NCI-H526 treated with DMSO at 0.1 percent for 48 hours (cell line): Measurements from ENCODE around the gene RPGRIP1.
A peak's percentile ranks its signal among the peaks of the same experiment; 100 is the strongest.
"Not testable (repeated sequence)": the region's sequence is repeated elsewhere in the genome, so short reads cannot be mapped to it uniquely, and the experiment has no call there.

Experiments used
- DNase-seq: peaks from one replicate; lab custom pipeline; 2025; lab: John Stamatoyannopoulos, UW

The RPGRIP1 gene

DNA sequence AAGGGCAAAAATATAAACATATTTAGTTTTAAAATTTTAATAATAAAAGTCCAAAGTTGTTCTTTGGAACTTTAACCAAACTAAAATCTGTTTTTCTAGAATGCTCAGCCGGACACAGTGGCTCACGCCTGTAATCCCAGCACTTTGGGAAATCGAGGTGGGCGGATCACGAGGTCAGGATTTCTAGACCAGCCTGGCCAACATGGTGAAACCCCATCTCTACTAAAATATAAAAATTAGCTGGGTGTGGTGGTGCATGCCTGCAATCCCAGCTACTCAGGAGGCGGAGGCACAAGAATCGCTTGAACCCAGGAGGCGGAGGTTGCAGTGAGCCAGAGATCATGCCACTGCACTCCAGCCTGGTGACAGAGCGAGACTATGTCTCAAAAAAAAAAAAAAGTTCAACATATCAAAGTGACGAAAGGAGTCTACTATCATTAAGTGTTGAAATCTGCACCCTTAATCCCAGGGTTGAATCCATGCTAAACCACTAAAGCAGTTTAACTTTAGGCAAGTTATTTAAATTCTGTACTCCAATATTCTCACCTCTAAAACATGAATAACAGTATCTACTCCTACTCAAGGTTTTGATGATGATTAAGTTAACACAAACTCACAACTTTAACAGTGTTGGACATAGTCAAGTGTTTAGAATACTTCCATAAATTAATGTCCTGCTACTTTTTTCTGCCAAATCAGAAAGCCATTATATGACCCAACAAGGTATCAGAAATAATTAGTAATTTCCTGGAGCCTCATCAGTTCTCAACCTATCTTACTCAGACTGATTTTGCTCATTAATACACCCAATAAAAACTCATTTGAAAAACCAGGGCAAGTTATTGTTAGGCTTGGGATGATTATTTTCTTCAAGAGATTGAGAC is 21.6 kb upstream of the RPGRIP1 start:
- no peak for DNase-seq

DNA sequence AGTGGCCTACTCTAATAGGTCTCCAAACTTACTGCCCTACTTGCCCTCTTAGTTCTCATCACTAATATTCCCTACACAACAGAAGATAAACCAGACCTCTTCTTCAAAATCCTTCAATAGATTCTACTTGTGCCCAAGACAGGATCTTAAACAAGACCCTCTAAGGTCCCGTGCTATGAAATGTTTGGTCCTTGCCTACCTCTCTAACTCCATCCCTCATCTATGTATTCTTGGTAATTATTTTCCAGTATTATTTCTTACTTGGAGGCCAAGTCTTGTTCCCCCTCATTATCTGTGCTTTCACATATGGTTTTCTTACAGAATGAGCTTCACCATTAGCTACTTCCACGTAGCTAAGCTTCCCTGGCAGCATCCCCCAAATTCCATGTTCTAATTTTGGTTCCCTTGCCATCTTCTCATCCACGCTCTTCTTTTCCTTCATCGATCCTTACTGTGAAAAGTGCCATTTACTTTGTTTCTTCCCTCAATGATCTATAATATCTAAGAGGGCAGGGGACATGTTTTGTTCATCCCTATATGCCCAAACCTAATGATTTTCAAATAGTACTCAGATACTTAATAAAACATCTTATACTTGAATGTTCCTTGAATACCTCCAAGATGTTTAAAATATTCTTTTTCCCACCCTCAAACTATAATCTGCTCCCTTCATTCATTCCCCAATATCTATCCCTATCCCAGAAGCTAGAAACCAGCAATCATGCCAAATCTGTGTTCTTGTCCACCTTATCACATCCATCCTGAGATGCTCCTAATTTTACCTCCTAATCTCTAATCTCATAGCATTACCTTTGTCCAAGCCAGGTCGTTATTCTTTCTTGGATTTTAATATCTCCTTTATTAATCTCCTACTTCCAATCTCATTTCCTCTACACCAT is 20.7 kb upstream of the RPGRIP1 start:
- no peak for DNase-seq

DNA sequence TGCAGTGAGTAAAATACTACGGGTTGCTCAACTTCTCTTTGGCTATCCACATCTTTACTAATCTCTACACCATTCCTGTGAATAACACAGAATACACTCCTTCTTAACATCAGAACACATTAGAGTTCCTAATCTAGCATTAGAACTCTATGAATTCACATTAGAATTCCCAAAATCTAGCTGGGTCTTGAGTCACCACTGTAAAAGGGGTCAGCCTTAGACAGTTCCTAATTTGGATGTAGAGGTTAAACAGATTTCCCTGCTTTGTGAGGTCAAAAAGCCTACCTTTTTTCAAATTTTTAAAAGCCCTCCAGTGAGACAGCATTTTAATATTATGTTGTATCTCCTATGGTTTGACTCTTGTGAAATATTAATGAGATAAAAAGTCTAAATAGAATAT is 18.1 kb upstream of the RPGRIP1 start:
- no peak for DNase-seq

DNA sequence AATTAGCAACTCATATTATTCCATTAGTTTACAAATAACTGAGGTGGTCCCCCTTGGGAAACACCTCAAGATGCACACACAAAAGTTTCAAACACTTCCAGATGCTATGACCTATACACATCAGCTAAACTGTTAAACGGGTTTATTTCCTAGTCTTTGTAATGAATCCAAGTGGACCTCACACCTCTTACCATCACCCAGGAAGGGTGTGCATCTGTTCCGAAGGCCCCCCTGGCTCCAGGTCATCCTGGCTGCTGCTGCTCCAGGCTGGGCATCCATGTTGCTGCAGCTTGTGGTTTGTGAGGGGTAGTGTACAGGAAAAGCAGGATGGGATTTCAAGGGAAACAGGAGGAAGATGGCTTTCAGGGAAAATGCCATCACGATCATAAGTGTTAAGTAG is 17.5 kb upstream of the RPGRIP1 start:
- no peak for DNase-seq

DNA sequence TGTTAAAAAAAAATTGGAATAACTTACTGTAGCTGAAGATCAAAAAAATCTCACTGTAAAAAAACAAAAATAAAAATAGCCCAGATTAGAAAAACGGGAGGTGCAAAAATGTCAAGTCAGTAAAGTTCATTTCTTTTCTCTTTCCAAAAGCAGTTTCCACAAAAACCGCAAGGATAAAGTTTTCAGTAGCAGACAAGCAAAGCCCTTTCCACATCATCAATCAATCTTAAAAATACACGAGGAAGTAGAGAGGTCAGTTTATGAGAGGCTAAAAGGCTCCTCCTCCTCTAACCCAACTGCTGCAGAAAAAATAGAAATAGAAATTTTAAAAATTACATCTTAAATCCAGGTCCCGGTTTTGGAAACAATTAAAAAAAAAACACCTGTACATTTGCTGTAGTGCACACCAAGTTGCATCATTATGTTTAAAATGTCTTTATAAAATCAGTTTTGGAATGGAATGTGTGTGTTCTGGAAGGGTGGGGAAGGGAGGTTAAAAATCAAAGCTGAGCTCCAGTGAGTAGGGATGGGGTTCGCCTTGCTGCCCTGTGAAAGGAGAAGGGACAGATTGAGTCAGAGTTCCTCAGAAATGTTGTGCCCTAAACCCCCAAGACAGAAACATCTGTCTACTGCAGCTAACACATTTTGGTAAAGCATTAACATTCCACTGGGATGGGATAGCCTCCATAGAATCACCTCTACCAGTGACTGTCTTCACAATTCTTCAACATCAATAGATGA is 16.4 kb upstream of the RPGRIP1 start:
- no peak for DNase-seq

DNA sequence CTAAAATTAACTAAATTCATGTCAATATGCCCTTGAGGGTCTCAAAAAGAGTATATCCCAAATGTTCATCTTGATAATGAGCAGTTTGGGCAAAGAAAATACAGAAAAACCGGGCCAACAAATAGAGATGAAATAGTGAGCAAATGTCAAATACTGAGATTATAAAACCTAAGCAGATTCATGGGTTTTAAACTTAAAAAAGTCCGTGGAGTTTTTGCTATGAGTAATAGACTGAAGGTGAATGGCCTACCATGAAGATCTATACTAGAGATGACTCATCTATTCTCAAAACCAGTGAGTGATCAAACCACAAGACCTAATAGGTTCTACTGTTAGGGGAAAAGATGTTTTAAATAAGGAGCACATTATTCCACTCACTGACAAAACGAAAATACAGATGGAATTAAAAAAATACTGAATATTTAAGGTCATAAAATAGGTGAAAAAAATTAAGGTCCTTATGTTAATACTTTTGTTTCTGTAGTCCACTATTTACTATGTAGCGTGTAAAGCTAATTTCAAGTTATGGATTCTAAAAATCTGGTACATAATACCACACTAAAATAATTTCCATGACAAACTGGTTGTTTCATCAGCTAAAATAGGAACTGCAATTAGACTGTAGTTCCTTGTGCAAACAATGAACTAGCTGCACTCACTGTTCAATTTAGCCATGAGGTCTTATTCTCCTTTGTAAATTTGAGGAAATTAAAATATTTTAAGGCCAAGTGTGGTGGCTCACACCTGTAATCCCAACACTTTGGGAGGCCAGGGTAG is 15.7 kb upstream of the RPGRIP1 start:
- no peak for DNase-seq

DNA sequence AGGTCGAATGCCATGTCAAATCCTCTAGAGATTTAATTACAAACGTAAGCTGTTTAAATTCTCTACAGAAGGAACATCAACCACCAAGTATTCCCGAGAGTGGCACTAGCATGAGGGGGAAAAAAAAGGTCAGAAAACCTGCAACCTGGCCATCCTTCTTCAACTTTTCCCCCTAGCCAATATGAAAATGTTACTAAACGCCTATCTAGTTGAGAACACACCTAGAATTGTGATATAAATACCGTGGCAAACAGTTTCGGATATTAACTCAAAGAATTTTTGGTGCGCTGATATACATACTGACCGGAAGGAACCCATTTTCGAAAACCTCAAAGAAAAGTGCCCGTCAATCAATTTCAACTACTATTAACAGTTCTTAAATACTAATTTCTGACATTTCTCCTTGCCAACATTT is 12.4 kb upstream of the RPGRIP1 start:
- DNase-seq = no peak

DNA sequence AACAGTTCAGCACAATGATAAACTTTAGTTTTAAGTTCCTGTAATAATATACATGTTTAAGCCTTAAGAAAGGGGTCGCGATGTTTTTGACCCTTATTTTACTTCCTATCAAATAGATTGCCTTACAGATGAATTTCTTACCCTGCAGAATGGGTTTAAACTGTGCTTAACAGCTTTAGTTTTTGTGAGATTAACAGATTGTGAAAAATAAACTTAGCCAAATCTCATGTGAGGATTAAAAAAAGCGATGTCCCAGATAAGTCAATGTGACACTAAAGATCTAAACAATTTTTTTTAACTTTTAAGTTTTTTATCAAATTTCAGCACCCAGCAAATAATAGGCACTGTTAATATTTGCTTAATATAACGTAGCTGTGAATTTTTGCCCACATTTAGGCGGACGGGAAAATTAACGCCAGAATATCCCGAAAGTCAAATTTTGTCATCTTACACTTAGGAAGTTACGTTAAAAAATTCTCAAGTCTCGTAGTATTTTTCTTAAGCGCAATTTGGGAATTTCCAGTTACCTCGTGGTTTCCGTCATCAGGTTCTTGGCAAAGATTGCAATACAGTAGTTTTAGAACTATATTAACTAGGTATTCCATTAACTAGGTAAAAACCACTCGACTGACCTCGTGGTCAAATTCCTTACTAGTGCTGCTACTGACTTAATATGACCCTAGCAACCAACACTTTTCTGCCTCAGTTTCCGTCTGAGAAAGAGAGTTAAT is 11.8 kb upstream of the RPGRIP1 start:
- no peak for DNase-seq

DNA sequence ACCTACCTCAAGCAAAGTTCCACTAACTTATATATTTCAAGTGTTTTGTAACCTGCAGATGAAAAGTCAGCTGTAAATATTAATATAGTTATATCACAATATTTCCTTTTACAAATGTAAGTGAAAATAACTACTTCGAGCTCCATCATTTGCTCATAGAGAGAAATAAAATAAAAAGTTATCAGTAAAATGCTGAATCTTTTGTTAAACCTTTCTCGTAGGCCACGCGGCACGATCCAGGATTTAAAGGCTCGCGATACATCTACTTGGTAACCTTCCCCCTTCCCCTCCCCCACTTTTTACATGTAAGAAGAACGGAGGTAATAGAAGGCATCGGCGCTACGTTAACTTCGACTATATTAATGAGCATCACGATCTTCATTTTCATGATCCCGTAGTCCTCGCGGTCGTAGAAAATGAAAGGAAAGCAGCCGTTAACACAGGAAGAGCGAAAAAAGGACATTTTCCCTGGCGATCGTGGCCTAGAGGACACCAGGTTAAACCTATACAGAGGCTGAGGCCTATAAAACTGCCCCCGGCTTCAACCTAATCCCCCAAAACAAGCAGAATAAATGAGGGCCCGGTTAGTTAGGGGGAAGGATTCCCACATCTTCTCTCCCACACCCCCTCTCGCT is 11.1 kb upstream of the RPGRIP1 start:
- peak; percentile 30 for DNase-seq

DNA sequence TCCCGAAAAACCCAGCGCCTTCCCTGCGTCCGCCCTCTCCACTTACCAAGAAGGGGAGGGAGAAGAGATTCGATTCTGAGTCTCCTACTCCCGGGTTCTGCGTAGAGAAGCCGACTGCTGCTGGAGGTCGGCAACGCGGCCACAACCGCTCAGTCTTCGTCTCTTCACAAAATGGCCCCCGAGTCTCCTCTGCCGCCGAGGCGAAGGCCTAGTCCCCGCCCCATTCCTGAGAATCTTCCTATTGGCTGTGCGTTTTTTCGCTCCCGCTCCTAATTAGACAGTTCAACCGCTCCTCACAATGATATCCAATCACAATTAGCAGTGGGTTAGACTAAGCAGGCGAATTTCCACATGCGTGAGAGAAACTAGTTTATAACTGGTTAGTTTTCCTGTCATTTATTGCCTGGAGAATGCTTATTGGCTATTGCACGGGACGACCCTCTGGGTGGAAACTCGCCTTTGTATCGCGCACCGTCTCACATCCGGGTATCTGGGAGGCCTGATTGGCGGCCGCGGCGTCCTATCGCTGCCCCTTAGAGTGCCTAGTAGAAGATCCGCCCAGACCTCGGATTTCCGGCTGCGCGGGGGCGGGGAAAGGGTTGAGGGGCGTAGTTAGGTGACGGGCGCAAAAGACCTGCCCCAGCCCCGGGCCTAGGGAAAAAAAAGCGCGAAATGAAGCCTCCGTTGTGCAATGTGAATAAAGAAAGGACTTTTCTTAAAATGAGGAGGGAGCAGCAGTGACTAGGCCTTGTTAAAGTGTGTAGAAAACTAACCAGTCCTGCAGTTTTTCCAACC is 10.4 kb upstream of the RPGRIP1 start, which contains the start of gene HNRNPC:
HNRNPC (minus strand) TSS at position 191 of the 795 bp plus-strand sequence. CDS start 35,249 bp downstream, outside the sequence.
- DNase-seq = peak; percentile 99

DNA sequence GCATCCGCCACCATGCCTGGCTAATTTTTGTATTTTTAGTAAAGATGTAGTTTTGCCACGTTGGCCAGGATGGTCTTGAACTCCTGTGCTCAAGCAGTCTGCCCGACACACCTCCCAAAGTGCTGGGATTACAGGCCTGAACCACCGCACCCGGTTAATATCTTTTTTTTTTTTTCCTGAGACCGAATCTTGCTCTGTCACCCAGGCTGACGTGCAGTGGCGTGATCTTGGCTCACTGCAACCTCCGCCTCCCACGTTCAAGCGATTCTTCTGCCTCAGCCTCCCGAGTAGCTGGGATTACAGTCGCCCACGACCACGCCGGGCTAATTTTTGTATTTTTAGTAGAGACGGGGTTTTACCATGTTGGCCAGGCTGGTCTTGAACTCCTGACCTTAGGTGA is 7.2 kb upstream of the RPGRIP1 start:
- not testable (repeated sequence) for DNase-seq

DNA sequence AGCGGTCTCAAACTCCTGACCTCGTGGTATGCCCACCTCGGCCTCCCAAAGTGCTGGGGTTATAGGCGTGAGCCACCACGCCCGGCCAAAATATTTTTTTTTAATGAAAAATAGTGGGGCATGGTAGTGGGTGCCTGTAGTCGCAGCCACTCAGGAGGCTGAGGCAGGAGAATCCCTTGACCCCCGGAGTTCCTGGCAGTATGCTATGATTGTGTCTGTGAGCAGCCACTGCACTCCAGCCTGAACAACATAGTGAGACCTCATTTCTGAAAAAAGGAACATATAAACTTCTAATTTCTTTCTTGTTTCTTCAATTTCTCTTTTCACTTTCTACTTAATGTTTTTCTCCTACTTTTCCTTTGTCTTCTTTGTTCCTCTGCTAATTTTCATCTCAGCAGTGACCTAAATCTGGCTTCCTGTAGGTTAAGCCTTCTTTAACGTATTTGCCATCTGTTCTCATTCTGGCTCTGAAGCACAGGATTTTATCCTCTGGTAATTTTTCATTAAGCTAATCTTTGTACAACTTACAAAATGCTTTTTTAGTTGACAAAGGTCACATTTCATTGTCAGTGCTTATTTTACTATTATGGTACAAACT is 4.5 kb upstream of the RPGRIP1 start:
- DNase-seq = no peak

DNA sequence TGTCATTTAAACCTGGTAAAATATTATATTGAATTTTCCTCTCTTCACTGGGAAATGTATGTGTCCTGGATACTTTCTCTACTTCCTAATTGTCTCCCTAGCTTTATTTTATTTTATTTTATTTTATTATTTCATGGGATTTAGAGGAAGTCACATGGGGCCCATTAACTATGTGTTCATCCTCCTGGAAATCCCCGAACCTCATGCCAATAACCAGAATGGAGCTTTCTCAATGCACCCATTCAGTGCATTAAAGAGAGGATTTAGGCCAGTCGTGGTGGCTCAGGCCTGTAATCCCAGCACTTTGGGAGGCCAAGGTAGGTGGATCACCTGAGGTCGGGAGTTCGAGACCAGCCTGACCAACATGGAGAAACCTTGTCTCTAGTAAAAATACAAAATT is 1.3 kb upstream of the RPGRIP1 start:
- no peak for DNase-seq

DNA sequence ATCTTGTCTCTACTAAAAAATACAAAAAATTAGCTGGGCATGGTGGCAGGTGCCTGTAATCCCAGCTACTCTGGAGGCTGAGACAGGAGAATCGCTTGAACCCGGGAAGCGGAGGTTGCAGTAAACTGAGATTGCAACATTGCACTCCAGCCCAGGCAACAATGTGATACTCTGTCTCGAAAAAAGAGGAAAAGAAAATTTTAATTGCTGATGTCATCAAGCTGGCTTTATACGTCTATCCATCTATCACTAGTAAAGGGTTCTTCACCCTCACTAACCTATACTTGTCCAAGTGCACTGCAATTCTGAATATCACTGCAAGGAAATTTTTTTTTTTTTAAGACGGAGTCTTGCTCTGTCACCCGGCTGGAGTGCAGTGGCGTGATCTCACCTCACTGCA is 2.0 kb downstream of the RPGRIP1 start:
- not testable (repeated sequence) for DNase-seq

DNA sequence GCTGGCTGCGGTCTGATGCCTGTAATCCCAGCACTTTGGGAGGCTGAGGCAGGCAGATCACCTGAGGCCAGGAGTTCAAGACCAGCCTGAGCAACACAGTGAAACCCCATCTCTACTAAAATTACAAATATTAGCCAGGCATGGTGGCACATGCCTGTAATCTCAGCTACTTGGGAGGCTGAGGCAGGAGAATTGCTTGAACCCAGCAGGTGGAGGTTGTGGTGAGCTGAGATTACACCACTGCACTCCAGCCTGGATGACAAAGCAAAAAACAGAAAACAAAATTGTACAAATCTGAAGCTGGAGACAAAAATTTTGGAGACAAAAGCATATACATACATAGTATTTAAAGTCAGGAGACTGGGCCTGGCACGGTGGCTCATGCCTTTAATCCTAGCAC is 6.6 kb downstream of the RPGRIP1 start:
- not testable (repeated sequence) for DNase-seq

DNA sequence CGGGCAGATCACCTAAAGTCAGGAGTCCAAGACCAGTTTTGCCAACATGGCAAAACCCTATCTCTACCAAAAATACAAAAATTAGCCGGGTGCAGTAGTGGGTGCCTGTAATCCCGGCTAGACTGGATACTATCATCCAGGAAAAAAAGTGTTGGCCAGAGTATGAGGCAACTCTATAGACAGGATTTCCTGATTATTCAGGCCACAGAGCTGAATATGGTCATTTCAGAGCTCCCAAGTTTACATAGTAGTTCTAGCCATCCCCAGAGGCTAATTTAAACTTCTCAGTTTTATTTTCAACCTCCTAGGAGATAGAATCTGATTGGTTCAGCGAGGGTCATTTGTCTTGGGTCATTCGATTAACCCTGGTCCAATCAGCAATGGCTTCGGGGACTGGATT is 7.3 kb downstream of the RPGRIP1 start:
- no peak for DNase-seq

DNA sequence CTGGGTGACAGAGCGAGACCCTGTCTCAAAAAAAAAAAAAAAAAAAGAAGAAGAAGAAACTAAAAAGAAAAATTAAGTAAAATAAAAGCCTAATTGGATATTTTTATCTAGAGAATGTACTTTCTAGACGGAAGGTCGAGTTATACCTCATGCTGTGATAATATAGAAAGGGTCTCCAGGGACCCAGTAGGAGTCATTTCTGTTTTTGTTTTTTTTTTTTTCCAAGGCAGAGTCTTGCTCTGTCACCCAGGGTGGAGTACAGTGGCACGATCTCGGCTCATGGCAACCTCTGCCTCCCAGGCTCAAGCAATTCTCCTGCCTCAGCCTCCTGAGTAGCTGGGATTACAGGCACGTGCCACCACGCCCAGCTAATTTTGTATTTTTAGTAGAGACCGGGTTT is 14.1 kb downstream of the RPGRIP1 start:
- not testable (repeated sequence) for DNase-seq

DNA sequence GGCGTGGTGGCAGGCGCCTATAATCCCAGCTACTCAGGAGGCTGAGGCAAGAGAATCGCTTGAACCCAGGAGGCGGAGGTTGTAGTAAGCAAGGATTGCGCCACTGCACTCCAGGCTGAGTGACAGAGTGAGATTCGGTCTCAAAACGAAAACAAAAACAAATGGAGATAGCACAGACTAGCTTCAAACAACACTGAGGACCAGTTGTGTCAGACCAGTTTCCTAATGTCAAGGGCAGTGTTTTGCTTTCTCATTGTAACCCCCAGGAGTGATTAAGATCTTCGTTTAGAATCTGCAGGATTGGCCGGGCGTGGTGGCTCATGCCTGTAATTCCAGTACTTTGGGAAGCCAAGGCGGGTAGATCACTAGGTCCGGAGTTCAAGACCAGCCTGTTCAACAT is 18.5 kb downstream of the RPGRIP1 start:
- no peak for DNase-seq

DNA sequence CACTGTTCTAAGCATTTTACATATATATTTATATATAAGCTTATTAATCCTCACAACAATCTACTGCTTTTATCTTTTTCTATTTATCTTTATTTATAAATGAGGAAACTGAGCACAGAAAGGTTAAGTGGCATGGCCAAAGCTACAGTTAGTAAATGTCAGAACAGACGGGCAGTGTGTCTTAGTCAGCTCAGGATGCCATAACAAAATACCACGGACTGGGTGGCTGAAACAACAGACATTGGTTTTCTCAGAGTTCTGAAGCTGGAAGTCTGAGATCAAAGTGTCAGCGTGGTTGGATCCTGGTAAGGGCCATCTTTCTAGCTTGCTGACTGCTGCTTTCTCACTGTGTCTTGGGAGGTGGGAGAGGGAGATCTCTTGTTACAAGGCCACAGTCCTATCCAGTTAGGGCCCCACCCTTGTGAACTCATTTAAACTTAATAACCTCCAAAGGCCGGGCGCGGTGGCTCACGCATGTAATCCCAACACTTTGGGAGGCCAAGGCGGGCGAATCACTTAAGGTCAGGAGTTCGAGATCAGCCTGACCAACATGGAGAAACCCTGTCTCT is 19.8 kb downstream of the RPGRIP1 start:
- DNase-seq = no peak
